WTC11 (cell line): ENCODE measurements around the gene ADGRF5. TPM values are rescaled to one million over a fixed set of nuclear protein-coding genes. Genes with fewer than 3 reads are reported as not detected.

Source experiments
- ATAC-seq: fragments of 200-7000 bp; cut with Tn5 transposase; 2 replicates; pipeline ENCODE4 v1.10.0; 2021; ENCODE audit warnings: mild to moderate bottlenecking, moderate library complexity
- CTCF ChIA-PET: fragments of 300-600 bp; sonication (Branson Sonifier 250); formaldehyde crosslinking; loops from one replicate; lab custom pipeline; 2021; ENCODE audit warnings: antibody characterized with exemption; lab: Charles Lee
- POLR2A ChIA-PET: fragments of 350-600 bp; sonication (Branson Sonifier 250); formaldehyde crosslinking; loops from one replicate; lab custom pipeline; 2021; ENCODE audit warnings: antibody characterized with exemption; lab: Charles Lee
- DNase-seq: peaks from one replicate; pipeline ENCODE4 v3.0.0; 2021; ENCODE audit warnings: low spot score
- H3K27ac Mint-ChIP-seq: 2 replicates; pipeline ENCODE4 v1.8.0; 2021; ENCODE audit warnings: mixed read lengths
- H3K27me3 Mint-ChIP-seq: 2 replicates; pipeline ENCODE4 v1.8.0; 2021; ENCODE audit warnings: low read depth, mild to moderate bottlenecking, moderate library complexity, mixed read lengths
- H3K36me3 Mint-ChIP-seq: 2 replicates; pipeline ENCODE4 v1.8.0; 2021; ENCODE audit warnings: mixed read lengths
- H3K4me1 Mint-ChIP-seq: 2 replicates; pipeline ENCODE4 v1.8.0; 2022; ENCODE audit warnings: mixed read lengths
- H3K4me3 Mint-ChIP-seq: 2 replicates; pipeline ENCODE4 v1.8.0; 2021; ENCODE audit warnings: mild to moderate bottlenecking, moderate library complexity, mixed read lengths
- H3K9me3 Mint-ChIP-seq: 2 replicates; pipeline ENCODE4 v1.8.0; 2021; ENCODE audit warnings: mixed read lengths
- ARID4B ChIP-seq: sonication (generic); formaldehyde crosslinking; IDR thresholded peaks from 2 replicates; pipeline ENCODE4 v1.8.0; 2023; ENCODE audit warnings: missing genetic modification reagents, mild to moderate bottlenecking, borderline replicate concordance
- CBFB ChIP-seq: sonication (generic); formaldehyde crosslinking; IDR thresholded peaks from 2 replicates; pipeline ENCODE4 v1.8.1; 2022; ENCODE audit warnings: mild to moderate bottlenecking, low read depth, missing genetic modification reagents
- E2F1 ChIP-seq: sonication (generic); formaldehyde crosslinking; IDR thresholded peaks from 2 replicates; pipeline ENCODE4 v1.8.0; 2022; ENCODE audit warnings: mild to moderate bottlenecking, missing genetic modification reagents
- E2F5 ChIP-seq: sonication (generic); formaldehyde crosslinking; IDR thresholded peaks from 2 replicates; pipeline ENCODE4 v1.8.1; 2022; ENCODE audit warnings: mild to moderate bottlenecking, moderate library complexity, missing genetic modification reagents
- ETV6 ChIP-seq: sonication (generic); formaldehyde crosslinking; IDR thresholded peaks from 2 replicates; pipeline ENCODE4 v1.8.1; 2022; ENCODE audit warnings: mild to moderate bottlenecking, missing genetic modification reagents
- FOXJ3 ChIP-seq: sonication (generic); formaldehyde crosslinking; IDR thresholded peaks from 2 replicates; pipeline ENCODE4 v1.9.0; 2021; ENCODE audit warnings: missing genetic modification reagents, mild to moderate bottlenecking, borderline replicate concordance
- FOXP4 ChIP-seq: sonication (generic); formaldehyde crosslinking; IDR thresholded peaks from 2 replicates; pipeline ENCODE4 v1.8.0; 2022; ENCODE audit warnings: mild to moderate bottlenecking, missing genetic modification reagents
- HMGXB4 ChIP-seq: sonication (generic); formaldehyde crosslinking; IDR thresholded peaks from 2 replicates; pipeline ENCODE4 v1.8.1; 2023; ENCODE audit warnings: mild to moderate bottlenecking, moderate library complexity, missing genetic modification reagents
- IRF1 ChIP-seq: sonication (generic); formaldehyde crosslinking; IDR thresholded peaks from 2 replicates; pipeline ENCODE4 v1.8.0; 2023; ENCODE audit warnings: missing genetic modification reagents
- IRF2 ChIP-seq: sonication (generic); formaldehyde crosslinking; IDR thresholded peaks from 2 replicates; pipeline ENCODE4 v1.8.0; 2022; ENCODE audit warnings: low read depth, missing genetic modification reagents, borderline replicate concordance
- MXD4 ChIP-seq: fragments of 250-450 bp; sonication (Bioruptor Pico); IDR thresholded peaks from 2 replicates; pipeline ENCODE4 v1.8.0; 2021; ENCODE audit warnings: mild to moderate bottlenecking, moderate library complexity, borderline replicate concordance
- NFYB ChIP-seq: sonication (generic); formaldehyde crosslinking; conservative IDR thresholded peaks from 2 replicates; pipeline ENCODE4 v1.8.0; 2022; ENCODE audit warnings: low read depth, missing genetic modification reagents
- PRDM15 ChIP-seq: sonication (generic); formaldehyde crosslinking; IDR thresholded peaks from 2 replicates; pipeline ENCODE4 v1.8.0; 2022; ENCODE audit warnings: missing genetic modification reagents
- PREB ChIP-seq: sonication (generic); formaldehyde crosslinking; IDR thresholded peaks from 2 replicates; pipeline ENCODE4 v1.8.1; 2022; ENCODE audit warnings: mild to moderate bottlenecking, missing genetic modification reagents, moderate library complexity, borderline replicate concordance
- RORB ChIP-seq: fragments of 250-450 bp; sonication (Bioruptor Pico); IDR thresholded peaks from 2 replicates; pipeline ENCODE4 v1.9.0; 2021; ENCODE audit warnings: mild to moderate bottlenecking
- ZNF263 ChIP-seq: sonication (generic); formaldehyde crosslinking; IDR thresholded peaks from 2 replicates; pipeline ENCODE4 v1.8.1; 2022; ENCODE audit warnings: low read depth, mild to moderate bottlenecking, moderate library complexity, missing genetic modification reagents
- ZSCAN18 ChIP-seq: fragments of 250-450 bp; sonication (Bioruptor Pico); IDR thresholded peaks from 2 replicates; pipeline ENCODE4 v2.1.2; 2022; ENCODE audit warnings: mild to moderate bottlenecking, moderate library complexity
- total RNA-seq: library from RNA; stranded (reverse); gene quantifications from 3 replicates; pipeline ENCODE4 v1.2.3, GENCODE V29; 2021

Gene ADGRF5
- total RNA-seq, 1 experiment from 2014 or later: 0.24 TPM

- H3K36me3 Mint-ChIP-seq: no peaks in the 10 kb centered on the region
- H3K4me1 Mint-ChIP-seq: no peaks in the 10 kb centered on the region
- no peak overlapping the region for H3K4me3 Mint-ChIP-seq
- H3K9me3 Mint-ChIP-seq: no peaks in the 10 kb centered on the region
- DNase-seq (no peak), ATAC-seq (no peak)
- TF ChIP-seq FOXP4 (CRISPR knock-in tag): no peak
- TF ChIP-seq PRDM15 (CRISPR knock-in tag): no peak
- no peak for TF ChIP-seq IRF2 (CRISPR knock-in tag)
- TF ChIP-seq ZSCAN18 (CRISPR knock-in tag): no peak
- no peak for TF ChIP-seq E2F1 (CRISPR knock-in tag)
- TF ChIP-seq NFYB (CRISPR knock-in tag): no peak
- TF ChIP-seq ZNF263 (CRISPR knock-in tag): no peak
- no peak for TF ChIP-seq CBFB
- TF ChIP-seq E2F5 (CRISPR knock-in tag): no peak
- no peak for TF ChIP-seq IRF1 (CRISPR knock-in tag)
- no peak for TF ChIP-seq PREB (CRISPR knock-in tag)
- no peak for TF ChIP-seq MXD4 (CRISPR knock-in tag)
- TF ChIP-seq HMGXB4 (CRISPR knock-in tag): no peak
- TF ChIP-seq ETV6: no peak
- TF ChIP-seq ARID4B (CRISPR knock-in tag): no peak
- TF ChIP-seq RORB (CRISPR knock-in tag): no peak
- TF ChIP-seq FOXJ3 (CRISPR knock-in tag): no peak
- no peak overlapping the region for H3K27ac Mint-ChIP-seq
- CTCF ChIA-PET: no interaction called here
- POLR2A ChIA-PET: no interaction called here
- no peaks in the 10 kb centered on the region; the same call in 1 of the 2 replicates for H3K27me3 Mint-ChIP-seq
Measured at GRCh38 chr6:46888031-46888430, 33.7 kb downstream of the ADGRF5 start.
